GM19372 (cell line): ENCODE results near the gene DNMT3L.
"Not testable (repeated sequence)": the region's sequence is repeated elsewhere in the genome, so short reads cannot be mapped to it uniquely, and the experiment has no call there.

Experiments used
- ATAC-seq: cut with Tn5 transposase; IDR thresholded peaks from one replicate; pipeline ENCODE4 v1.9.1; 2021; ENCODE audit warnings: mild to moderate bottlenecking, low read depth, moderate library complexity; ENCODE audit not compliant: unreplicated experiment

The DNMT3L gene

DNA sequence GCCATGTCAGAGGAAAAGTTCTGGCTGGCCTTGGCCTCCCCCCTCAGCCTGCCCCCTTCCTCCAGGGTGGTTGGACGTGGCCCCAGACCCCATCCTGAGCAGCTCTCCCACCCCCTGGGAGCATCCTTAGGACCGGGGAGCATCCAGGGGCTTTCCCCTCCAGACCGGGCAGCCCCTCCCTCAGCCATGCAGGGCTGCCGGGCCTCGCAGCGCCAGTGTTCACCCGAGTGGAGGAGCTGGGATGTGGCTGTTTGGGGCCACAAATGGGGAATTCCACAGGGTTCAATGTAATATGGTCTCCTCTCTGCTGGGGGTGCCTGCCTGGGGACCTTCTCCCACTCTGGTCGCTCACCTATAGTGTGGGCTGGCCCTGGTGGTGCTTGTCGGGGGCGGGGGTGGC lies 33.9 kb upstream of the DNMT3L start:
- ATAC-seq, result no peak

DNA sequence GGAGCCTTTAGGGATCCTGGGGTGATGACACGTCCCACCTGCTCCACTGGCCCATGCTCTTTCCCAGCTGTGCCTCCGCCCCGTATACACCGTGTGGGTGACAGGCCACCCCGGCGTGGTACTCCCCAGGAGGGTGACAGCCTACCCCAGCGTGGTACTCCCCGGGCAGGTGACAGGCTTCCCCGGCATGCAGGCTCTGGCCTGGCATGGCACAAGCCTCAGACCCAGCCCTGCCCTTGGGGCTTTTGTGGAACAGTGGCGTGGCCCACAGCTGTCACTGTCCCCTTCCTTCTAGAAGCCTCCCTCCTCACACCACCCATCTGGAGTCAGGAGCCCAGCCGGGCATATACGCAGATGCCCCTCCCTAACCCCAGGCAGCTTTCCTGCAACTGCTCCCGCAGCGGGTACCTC lies 33.5 kb upstream of the DNMT3L start:
- ATAC-seq, result no peak

DNA sequence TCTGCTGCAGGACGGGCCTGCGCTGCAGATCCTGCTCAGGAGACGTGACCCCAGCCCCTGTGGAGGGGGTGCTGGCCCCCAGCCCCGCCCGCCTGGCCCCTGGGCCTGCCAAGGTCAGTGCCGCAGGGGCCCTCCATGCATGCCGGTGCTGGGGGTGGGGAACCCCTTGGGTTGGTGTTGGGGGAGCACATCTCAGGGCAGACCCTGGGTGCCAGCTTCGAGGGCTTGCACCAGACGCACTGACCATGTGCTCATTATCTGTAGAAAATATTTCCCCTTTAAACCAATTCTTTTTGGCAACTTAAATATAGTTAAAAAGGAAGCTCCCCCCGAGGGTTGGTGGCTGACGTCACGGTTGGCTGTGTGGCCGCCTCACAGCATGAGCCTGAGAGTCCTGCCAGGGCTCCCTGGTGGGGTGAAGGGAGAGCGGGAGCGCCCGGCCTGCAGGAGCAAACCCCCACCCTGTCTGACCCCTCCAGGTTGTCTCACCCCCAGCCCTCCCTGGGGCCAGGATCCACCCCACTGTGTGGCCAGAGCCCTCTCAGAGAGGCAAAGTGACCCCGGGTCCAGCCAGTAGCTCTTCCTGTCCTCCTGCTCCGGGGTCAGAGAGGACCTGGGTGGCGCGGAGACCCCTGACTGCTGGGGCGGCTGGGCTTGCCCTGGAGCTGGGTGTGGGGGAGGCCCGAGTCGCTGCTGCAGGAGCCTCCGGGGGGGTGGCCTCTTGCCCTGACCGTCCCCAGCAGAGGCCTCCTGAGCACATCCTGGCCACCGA lies 32.9 kb upstream of the DNMT3L start:
- ATAC-seq, result no peak

DNA sequence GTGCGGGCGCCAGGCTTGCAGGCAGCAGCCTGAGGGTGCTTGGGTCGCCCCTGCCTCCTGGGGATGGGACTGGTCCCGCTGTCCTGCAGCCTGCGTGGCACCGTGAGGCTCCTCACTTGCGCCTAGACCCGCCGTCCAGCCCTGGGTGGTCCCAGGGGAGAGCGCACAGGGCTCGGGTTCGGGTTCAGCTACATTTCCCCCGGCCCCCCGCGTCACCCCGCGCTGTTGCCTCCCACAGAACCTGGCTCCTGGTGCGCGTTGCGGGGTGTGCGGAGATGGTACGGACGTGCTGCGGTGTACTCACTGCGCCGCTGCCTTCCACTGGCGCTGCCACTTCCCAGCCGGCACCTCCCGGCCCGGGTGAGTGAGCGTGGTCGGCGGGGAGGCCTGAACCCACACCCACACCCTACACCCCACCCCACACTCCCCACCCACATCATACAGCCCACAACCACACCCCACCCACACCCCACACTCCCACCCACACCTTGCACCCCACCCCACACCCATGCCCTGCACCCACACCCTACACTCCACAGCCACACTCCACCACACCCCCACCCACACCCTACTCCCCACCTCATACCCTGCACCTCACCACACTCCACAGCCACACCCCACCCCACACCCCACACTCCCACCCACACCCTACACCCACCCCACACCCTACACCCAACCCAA lies 32.0 kb upstream of the DNMT3L start:
- ATAC-seq, result no peak

GRCh38 chr21:44292812-44293195 lies 31.1 kb upstream of the DNMT3L start:
- no peak for ATAC-seq

- no peak for ATAC-seq
Measured at GRCh38 chr21:44291936-44292811, 30.5 kb upstream of the DNMT3L start.

DNA sequence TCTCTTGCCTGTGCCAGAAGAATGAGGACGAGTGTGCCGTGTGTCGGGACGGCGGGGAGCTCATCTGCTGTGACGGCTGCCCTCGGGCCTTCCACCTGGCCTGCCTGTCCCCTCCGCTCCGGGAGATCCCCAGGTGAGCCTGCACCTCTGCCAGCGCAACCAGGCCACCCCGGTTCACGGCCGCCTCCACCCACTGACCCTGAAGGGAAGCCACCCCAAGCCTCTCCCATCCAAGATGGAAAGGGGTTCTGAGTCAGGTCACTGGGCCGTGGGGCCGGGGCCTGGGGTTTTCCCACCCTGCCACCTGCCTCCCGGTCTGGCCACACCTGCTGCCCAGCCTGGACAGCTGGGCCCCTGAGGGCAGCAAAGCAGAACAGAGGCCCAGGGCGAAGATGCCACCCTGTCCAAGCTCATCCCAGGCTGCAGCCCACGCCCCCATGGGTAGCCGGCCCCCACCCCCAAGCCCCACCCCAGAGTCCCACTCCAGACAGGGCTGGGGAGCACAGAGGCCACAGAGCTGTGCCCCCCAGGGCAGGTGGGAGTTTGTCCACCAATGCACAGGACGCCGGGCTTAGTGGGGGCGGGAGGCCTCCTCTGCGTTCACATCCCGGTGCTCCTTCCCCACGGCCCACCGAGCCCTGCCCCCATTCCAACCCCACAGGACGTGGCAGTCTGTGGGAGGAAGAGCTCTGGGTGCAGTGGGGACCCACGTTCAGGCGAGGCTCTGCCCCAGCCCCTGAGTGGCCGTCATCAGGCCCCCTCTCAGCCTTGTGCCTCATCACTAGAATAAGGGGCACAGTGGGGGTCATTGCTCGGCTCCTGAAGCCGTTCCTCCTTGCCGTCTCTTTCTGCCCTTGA lies 29.6 kb upstream of the DNMT3L start:
- no peak for ATAC-seq

DNA sequence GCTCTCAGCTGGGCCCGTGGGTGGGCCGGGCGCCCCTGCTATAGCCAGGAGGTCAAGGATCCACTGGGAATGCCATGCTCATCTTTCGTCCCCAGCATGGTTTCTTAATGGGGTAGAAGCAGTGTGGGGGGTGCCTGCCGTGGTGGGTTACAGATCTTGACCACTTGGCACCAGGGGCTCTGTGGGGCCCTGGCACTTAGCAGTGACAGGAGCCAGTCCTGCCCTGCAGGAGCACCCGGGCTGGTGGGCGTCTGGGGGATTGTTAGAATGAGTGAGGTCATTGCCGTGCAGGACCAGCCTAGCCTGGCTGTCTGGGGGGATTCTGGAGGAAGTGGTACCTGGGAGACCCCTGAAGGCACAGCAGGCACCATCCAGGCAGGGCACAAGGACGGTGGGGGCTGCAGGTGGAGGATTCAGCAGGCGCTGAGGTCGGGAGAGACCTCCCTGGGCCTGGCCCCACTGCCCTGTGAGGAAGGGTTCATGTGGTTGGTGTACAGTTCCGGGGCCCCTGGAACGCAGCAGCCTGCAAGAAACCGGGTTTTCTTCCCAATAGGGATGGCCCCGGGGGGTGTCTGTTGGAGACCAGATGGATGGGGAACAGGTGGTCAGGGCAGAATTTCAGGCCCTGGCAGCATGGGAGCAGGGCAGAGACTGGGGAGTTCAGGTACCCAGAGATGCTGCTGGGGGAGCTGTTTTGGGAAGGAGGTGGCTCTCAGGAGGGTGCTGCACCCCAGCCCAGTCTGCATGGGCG lies 28.8 kb upstream of the DNMT3L start:
- no peak for ATAC-seq

DNA sequence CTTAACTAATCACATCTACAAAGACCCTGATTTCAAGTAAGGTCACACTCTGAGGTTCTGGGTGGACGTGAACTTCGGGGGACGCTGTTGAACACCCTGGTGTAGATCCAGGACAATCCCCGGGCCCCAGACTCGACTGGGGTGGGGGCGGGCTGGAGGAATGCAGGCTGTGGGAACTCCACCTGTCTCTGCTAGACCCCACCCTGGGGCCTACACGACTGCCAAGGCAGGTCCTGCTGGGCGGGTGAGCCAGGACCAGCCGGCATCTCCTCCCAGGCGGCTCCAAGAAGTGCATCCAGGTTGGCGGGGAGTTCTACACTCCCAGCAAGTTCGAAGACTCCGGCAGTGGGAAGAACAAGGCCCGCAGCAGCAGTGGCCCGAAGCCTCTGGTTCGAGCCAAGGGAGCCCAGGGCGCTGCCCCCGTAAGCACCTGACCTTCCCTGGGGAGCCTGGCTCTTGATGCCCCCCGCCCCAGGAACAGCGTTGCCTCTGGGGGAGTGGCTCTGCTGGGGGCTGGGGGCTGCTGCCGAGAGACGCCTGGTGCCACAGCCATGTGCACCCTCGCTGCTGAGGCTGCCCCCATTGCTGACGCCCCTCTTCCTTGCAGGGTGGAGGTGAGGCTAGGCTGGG lies 27.8 kb upstream of the DNMT3L start:
- ATAC-seq, result no peak

GRCh38 chr21:44288251-44289110 lies 26.8 kb upstream of the DNMT3L start:
- ATAC-seq, result no peak

GRCh38 chr21:44286716-44287632 lies 25.3 kb upstream of the DNMT3L start:
- no peak for ATAC-seq

DNA sequence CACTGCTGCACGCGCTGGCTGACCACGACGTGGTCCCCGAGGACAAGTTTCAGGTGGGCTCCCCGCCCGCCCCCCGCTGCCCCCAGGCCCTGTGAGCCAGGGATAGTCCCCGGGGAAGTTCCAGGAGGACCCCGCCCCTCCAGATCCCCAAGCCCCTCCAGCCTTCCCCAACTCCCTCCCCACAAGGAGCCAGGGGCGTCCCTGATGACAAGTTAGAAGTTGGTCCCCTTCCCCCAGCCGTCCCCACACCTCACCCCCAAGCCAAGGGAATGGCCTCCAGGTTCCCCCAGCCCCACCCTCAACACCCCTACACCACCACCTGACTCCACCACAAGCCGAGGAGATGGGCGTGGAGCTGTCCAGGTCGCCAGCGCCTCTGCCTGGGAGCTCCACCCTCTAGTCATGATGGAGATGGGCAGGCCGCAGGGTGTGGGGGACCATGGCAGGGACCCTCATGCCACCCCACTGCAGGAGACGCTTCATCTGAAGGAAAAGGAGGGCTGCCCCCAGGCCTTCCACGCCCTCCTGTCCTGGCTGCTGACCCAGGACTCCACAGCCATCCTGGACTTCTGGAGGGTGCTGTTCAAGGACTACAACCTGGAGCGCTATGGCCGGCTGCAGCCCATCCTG lies 24.5 kb upstream of the DNMT3L start:
- ATAC-seq, result no peak

GRCh38 chr21:44285138-44285992 lies 23.7 kb upstream of the DNMT3L start, which contains the start of gene AIRE:
Gene AIRE, plus strand, starts transcription at chr21:44285876. Its CDS starts 131 bp downstream, at chr21:44286007.
- no peak for ATAC-seq

DNA sequence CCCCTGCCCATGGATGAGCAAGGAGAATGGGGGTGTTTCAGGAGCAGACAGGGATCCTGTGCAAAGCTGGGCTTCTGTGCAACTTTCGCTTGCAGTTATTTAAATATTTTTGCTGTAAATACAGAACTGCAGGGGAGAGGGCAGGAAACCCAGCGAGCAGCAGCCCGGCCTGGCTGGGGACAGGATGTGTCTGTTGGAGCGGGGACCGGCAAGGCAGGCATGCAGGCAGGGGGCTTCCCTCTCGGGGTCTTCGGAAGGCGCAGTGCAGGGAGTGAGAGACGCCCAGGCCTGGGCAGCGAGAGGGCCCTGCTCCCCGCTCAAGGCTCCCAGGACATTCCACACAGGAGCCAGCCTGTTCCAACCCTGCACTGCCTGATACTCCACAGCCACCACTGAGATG lies 22.3 kb upstream of the DNMT3L start:
- ATAC-seq, result no peak

DNA sequence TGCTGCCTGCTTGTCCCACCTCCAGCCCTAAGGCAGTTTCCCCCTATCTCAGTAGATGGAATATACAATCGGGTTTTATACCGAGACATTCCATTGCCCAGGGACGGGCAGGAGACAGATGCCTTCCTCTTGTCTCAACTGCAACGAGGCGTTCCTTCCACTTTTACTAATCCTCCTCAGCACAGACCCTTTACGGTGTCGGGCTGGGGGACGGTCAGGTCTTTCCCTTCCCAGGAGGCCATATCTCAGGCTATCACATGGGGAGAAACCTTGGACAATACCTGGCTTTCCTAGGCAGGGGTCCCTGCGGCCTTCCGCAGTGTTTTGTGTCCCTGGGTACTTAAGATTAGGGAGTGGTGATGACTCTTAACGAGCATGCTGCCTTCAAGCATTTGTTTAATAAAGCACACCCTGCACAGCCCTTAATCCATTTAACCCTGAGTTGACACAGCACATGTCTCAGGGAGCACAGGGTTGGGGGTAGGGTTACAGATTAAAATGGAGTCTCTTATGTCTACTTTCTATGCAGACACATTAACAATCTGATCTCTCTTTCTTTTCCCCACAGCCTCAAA lies 21.6 kb upstream of the DNMT3L start:
- not testable (repeated sequence) for ATAC-seq
